MM.1S (cell line): ENCODE measurements around the gene IL27RA.

ENCODE experiments used
- CTCF ChIP-seq: fragments of 300-600 bp; sonication (generic); IDR thresholded peaks from 2 replicates; pipeline ENCODE4 v1.5.1; 2016; ENCODE audit warnings: antibody characterized with exemption, low read length, mixed read lengths
- EZH2 ChIP-seq: fragments of 300-600 bp; sonication (generic); optimal IDR thresholded peaks from 2 replicates; pipeline ENCODE3; 2017; ENCODE audit warnings: low read depth, mild to moderate bottlenecking, antibody characterized with exemption, low read length, mixed read lengths
- EZH2phosphoT487 ChIP-seq: fragments of 300-600 bp; sonication (generic); IDR thresholded peaks from 2 replicates; pipeline ENCODE4 v1.6.1; 2018; ENCODE audit warnings: antibody characterized with exemption, low read length

GRCh38 chr19:14028901-14029300, 2.7 kb upstream of the IL27RA start:
- no peak for TF ChIP-seq CTCF
- TF ChIP-seq EZH2 = no peak
- no peak for TF ChIP-seq EZH2phosphoT487
